CD4-positive, alpha-beta T cell treated with Interleukin-10 for 1 hour (primary cell): ENCODE measurements around the gene HEMK1.

Source experiments
- DNase-seq: peaks from one replicate; pipeline ENCODE4 v3.0.0-alpha.2; 2020

HEMK1 gene

GRCh38 chr3:50549226-50549625 lies 20.1 kb upstream of the HEMK1 start:
- DNase-seq: no peak

GRCh38 chr3:50550079-50550736 lies 19.1 kb upstream of the HEMK1 start:
- peak; percentile 70 for DNase-seq

- DNase-seq: no peak
Measured at GRCh38 chr3:50551054-50551659, 18.2 kb upstream of the HEMK1 start.

- DNase-seq: no peak
Measured at GRCh38 chr3:50551681-50552435, 17.5 kb upstream of the HEMK1 start.

- no peak for DNase-seq
Measured at GRCh38 chr3:50552598-50552997, 16.7 kb upstream of the HEMK1 start.

- DNase-seq: no peak
Measured at GRCh38 chr3:50554553-50554952, 14.8 kb upstream of the HEMK1 start.

GRCh38 chr3:50557106-50557505 lies 12.2 kb upstream of the HEMK1 start:
- DNase-seq: no peak

GRCh38 chr3:50557915-50558314 lies 11.4 kb upstream of the HEMK1 start:
- DNase-seq: no peak

GRCh38 chr3:50559702-50560101 lies 9.6 kb upstream of the HEMK1 start:
- DNase-seq: no peak

- no peak for DNase-seq
Measured at GRCh38 chr3:50562861-50563260, 6.5 kb upstream of the HEMK1 start.

- no peak for DNase-seq
Measured at GRCh38 chr3:50563867-50564266, 5.5 kb upstream of the HEMK1 start.

GRCh38 chr3:50564321-50564720 lies 5.0 kb upstream of the HEMK1 start:
- no peak for DNase-seq

- no peak for DNase-seq
Measured at GRCh38 chr3:50567011-50567385, 2.3 kb upstream of the HEMK1 start.

GRCh38 chr3:50567386-50568167 lies 1.7 kb upstream of the HEMK1 start, which contains the start of gene C3orf18:
Gene C3orf18, minus strand, starts transcription at chr3:50567747. Its CDS starts 2,048 bp downstream, at chr3:50565699.
- DNase-seq: peak; percentile 97

- DNase-seq: no peak
Measured at GRCh38 chr3:50570508-50571279, 1.4 kb downstream of the HEMK1 start.

- no peak for DNase-seq
Measured at GRCh38 chr3:50571486-50571885, 2.2 kb downstream of the HEMK1 start.

- peak; percentile 87 for DNase-seq
Measured at GRCh38 chr3:50572158-50572557, 2.8 kb downstream of the HEMK1 start.

- no peak for DNase-seq
Measured at GRCh38 chr3:50572801-50573371, 3.6 kb downstream of the HEMK1 start.

GRCh38 chr3:50573566-50574443 lies 4.5 kb downstream of the HEMK1 start:
- DNase-seq: peak; percentile 75

GRCh38 chr3:50574444-50574831 lies 5.1 kb downstream of the HEMK1 start:
- DNase-seq: peak; percentile 29

- DNase-seq: no peak
Measured at GRCh38 chr3:50575372-50575771, 6.0 kb downstream of the HEMK1 start.
